IPS-18a (cell line): ENCODE data around the gene ZFP36.

Experiments
- H3K27ac ChIP-seq: one replicate; pipeline ENCODE4 v1.5.1; 2013; ENCODE audit warnings: low read length
- H3K27me3 ChIP-seq: one replicate; pipeline ENCODE4 v1.6.1; 2013; ENCODE audit warnings: mild to moderate bottlenecking, low read length; ENCODE audit not compliant: control insufficient read depth, insufficient read depth
- H3K36me3 ChIP-seq: one replicate; pipeline ENCODE4 v1.6.1; 2013; ENCODE audit warnings: low read depth, low read length; ENCODE audit not compliant: control insufficient read depth
- H3K4me1 ChIP-seq: one replicate; pipeline ENCODE4 v1.6.1; 2013; ENCODE audit warnings: low read depth, low read length; ENCODE audit not compliant: control insufficient read depth
- H3K4me3 ChIP-seq: one replicate; pipeline ENCODE4 v1.5.1; 2013; ENCODE audit warnings: low read length
- H3K9ac ChIP-seq: one replicate; pipeline ENCODE4 v1.6.1; 2013; ENCODE audit warnings: mild to moderate bottlenecking, low read length, moderate library complexity
- H3K9me3 ChIP-seq: one replicate; pipeline ENCODE4 v1.6.1; 2013; ENCODE audit warnings: low read depth, low read length; ENCODE audit not compliant: control insufficient read depth

The ZFP36 gene, protein sequence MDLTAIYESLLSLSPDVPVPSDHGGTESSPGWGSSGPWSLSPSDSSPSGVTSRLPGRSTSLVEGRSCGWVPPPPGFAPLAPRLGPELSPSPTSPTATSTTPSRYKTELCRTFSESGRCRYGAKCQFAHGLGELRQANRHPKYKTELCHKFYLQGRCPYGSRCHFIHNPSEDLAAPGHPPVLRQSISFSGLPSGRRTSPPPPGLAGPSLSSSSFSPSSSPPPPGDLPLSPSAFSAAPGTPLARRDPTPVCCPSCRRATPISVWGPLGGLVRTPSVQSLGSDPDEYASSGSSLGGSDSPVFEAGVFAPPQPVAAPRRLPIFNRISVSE

DNA sequence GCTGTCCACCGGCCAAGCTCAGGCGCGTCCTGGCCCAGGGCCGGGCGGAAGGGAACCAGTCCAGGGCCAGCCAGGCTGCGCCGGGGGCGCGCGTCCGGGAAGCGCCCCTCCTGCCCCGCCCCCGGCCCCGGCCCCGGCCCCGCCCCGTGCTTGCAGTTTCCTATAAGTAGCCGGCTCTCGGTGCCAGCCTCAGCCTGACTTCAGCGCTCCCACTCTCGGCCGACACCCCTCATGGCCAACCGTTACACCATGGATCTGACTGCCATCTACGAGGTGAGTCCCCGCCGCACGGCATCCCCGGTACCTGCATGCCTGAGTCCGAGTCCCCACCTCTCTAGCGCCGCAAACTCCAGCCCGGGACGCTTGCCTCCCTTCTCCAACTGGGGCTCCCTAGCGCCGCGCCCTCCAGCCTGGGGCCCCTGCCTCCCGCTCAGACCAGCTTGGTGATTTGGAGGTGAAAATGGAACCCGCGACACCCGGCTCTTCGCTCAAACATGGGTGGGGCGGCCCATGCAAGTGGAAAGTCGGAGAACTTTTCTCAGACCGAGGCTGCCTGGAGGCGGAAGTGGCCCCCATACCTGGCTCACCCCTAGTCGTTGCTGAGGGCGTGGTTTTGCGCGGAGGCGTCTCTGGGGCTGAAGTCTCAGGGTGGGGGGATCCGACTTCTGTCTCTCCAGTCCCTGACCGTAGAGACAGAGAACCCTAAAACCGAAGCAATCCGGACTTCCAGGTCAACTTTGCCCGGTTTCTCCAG lies at the start of gene ZFP36:
TSS of gene ZFP36 (plus strand) at position 192 of the 754 bp plus-strand sequence. CDS start at position 250, 58 bp downstream.
- no peaks in the 10 kb centered on the region for H3K36me3 ChIP-seq
- peak within 1 kb of the TSS; percentile 80 for H3K9ac ChIP-seq
- H3K27me3 ChIP-seq = peaks cover 5% of the 10 kb centered on the region
- H3K4me3 ChIP-seq = peak within 1 kb of the TSS; percentile 87
- no peaks in the 10 kb centered on the region for H3K9me3 ChIP-seq
- H3K27ac ChIP-seq = no peak within 1 kb of the TSS
- peaks cover 35% of the 10 kb centered on the region for H3K4me1 ChIP-seq

GRCh38 chr19:39359026-39359425 lies 47.6 kb upstream of the ZFP36 start:
- Histone ChIP-seq H3K4me3 (no peak overlapping the region), H3K27me3 (no peaks in the 10 kb centered on the region), H3K27ac (no peak overlapping the region), H3K9me3 (no peaks in the 10 kb centered on the region), H3K9ac (no peak overlapping the region), H3K4me1 (no peaks in the 10 kb centered on the region), H3K36me3 (peaks cover 72% of the 10 kb centered on the region)

GRCh38 chr19:39360599-39360998 lies 46.0 kb upstream of the ZFP36 start:
- Histone ChIP-seq H3K36me3 (peaks cover 61% of the 10 kb centered on the region), H3K4me3 (no peak overlapping the region), H3K4me1 (no peaks in the 10 kb centered on the region), H3K27ac (no peak overlapping the region), H3K27me3 (no peaks in the 10 kb centered on the region), H3K9me3 (no peaks in the 10 kb centered on the region), H3K9ac (no peak overlapping the region)

GRCh38 chr19:39362682-39363657 lies 43.7 kb upstream of the ZFP36 start:
- no peaks in the 10 kb centered on the region for H3K27me3 ChIP-seq
- no peak overlapping the region for H3K4me3 ChIP-seq
- H3K9ac ChIP-seq = no peak overlapping the region
- no peak overlapping the region for H3K27ac ChIP-seq
- no peaks in the 10 kb centered on the region for H3K9me3 ChIP-seq
- H3K4me1 ChIP-seq = no peaks in the 10 kb centered on the region
- H3K36me3 ChIP-seq = peaks cover 43% of the 10 kb centered on the region

DNA sequence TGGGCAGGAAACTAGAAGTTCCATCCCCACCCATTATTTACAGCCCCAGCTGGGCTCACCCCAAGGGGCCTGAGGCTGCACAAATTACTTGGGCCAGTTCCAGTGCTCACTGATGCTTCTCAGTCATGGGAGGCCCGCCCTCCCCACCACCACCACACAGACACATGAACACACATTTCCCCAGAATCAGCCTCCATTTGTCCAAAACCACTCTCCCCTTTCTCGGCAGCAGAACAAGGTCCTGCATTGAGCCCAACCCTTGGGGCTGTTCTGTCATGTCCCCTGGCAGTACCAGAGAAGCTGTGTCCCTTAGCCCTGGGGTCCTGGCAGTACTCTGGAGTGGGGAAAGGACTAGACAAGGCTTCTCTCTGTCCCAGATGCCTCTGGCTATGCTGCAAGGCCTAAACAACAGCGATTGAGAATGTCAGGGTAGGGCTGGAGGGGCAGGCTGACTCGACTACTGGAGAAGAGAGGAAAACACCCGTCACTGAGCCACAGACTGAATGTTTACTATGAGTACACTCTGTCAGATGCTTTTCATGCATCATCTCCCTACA lies 42.7 kb upstream of the ZFP36 start:
- no peaks in the 10 kb centered on the region for H3K9me3 ChIP-seq
- no peak overlapping the region for H3K9ac ChIP-seq
- H3K27ac ChIP-seq = no peak overlapping the region
- H3K4me1 ChIP-seq = no peaks in the 10 kb centered on the region
- peaks cover 37% of the 10 kb centered on the region for H3K36me3 ChIP-seq
- no peaks in the 10 kb centered on the region for H3K27me3 ChIP-seq
- no peak overlapping the region for H3K4me3 ChIP-seq

DNA sequence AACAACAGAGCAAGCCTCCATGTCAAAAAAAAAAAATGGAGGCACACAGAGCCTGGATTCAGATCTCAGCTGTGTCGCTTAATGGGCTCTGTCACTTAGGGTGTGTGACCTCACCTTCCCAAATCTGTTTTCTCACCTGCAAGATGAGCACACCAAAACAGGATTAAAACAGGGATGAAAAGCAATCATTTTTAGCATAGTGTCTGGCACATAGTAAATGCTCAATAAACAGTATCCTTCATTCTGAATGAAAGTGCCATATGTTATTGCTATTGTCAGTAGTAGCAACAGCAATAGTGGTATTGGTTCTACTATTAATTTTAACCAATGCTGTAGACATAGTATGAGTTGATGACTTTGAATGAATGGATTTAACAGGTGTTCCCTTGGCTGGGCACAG lies 41.1 kb upstream of the ZFP36 start:
- no peaks in the 10 kb centered on the region for H3K4me1 ChIP-seq
- no peak overlapping the region for H3K9ac ChIP-seq
- no peaks in the 10 kb centered on the region for H3K9me3 ChIP-seq
- H3K4me3 ChIP-seq = no peak overlapping the region
- H3K36me3 ChIP-seq = peaks cover 39% of the 10 kb centered on the region
- no peak overlapping the region for H3K27ac ChIP-seq
- no peaks in the 10 kb centered on the region for H3K27me3 ChIP-seq

DNA sequence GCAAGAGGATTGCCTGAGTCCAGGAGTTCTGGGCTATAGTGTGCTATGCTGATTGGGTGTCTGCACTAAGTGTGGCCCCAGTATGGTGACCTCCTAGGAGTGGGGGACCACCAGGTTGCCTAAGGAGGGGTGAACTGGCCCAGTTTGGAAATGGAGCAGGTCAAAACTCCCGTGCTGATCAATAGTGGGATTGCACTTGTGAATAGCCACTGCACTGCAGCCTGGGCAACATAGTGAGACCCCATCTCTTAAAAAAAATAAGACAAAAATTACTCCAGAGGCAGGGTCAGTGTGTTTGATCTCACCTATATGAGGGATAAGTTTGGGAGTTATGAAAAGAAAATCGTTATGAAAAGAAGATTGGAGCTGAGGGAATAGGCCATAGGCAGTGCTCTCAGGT lies 37.4 kb upstream of the ZFP36 start:
- Histone ChIP-seq H3K9ac (no peak overlapping the region), H3K9me3 (no peaks in the 10 kb centered on the region), H3K4me1 (no peaks in the 10 kb centered on the region), H3K4me3 (no peak overlapping the region), H3K27ac (no peak overlapping the region), H3K36me3 (peaks cover 38% of the 10 kb centered on the region), H3K27me3 (no peaks in the 10 kb centered on the region)

GRCh38 chr19:39370735-39371134 lies 35.9 kb upstream of the ZFP36 start:
- Histone ChIP-seq H3K9ac (no peak overlapping the region), H3K27me3 (no peaks in the 10 kb centered on the region), H3K9me3 (no peaks in the 10 kb centered on the region), H3K4me1 (no peaks in the 10 kb centered on the region), H3K36me3 (peaks cover 40% of the 10 kb centered on the region), H3K4me3 (no peak overlapping the region), H3K27ac (no peak overlapping the region)

GRCh38 chr19:39372047-39372802 lies 34.4 kb upstream of the ZFP36 start:
- Histone ChIP-seq H3K36me3 (peaks cover 51% of the 10 kb centered on the region), H3K4me1 (no peaks in the 10 kb centered on the region), H3K9ac (no peak overlapping the region), H3K27me3 (no peaks in the 10 kb centered on the region), H3K27ac (no peak overlapping the region), H3K4me3 (no peak overlapping the region), H3K9me3 (no peaks in the 10 kb centered on the region)

- H3K36me3 ChIP-seq = peaks cover 57% of the 10 kb centered on the region
- H3K4me3 ChIP-seq = no peak overlapping the region
- H3K4me1 ChIP-seq = no peaks in the 10 kb centered on the region
- H3K9me3 ChIP-seq = no peaks in the 10 kb centered on the region
- H3K27ac ChIP-seq = no peak overlapping the region
- H3K9ac ChIP-seq = no peak overlapping the region
- no peaks in the 10 kb centered on the region for H3K27me3 ChIP-seq
These were observed 33.7 kb upstream of the ZFP36 start for GRCh38 chr19:39372941-39373340.
